Measurements from ENCODE around the gene PLEKHO1.

Gene PLEKHO1

DNA sequence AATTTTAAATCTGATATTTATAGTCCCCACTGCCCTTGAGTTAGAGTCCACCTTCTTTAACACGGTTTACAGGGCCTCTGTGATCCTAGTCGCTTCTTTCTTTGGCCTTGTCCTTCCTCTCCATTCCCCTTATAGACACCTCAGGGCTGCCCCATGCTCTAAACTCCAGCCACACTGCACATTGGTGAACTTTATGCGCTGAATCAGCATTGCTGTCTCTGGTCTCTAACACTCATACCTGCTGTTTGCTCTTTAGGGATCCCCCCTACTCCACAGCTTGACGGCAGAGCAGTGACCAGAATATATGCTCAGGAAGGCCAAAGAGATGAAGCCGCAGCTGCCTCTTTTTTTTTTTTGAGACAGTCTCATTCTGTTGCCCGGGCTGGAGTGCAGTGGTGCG, 30.2 kb downstream of the PLEKHO1 start:
- no peak for TF ChIP-seq EZH2phosphoT487 (IDR thresholded peaks at IDR 0.05; ENCODE audit: borderline replicate concordance, low read length)
- no peak for TF ChIP-seq CTCF (IDR thresholded peaks at IDR 0.05; ENCODE audit: low read depth, low read length, poor library complexity, severe bottlenecking)
- no peaks in the 10 kb centered on the region for H3F3A ChIP-seq (ENCODE audit: control insufficient read depth, insufficient read depth)
- no peaks in the 10 kb centered on the region for H4K20me1 ChIP-seq (ENCODE audit: control insufficient read depth, insufficient read depth, low read depth, low read length)
- H3K36me3 ChIP-seq (ENCODE audit: control insufficient read depth, low read length) = no peaks in the 10 kb centered on the region
- H3K27me3 ChIP-seq (ENCODE audit: control insufficient read depth, low read length) = no peaks in the 10 kb centered on the region
- no peak overlapping the region for H3K4me2 ChIP-seq (ENCODE audit: low read length)
- no peaks in the 10 kb centered on the region for H3K9me2 ChIP-seq (replicated peaks; ENCODE audit: control insufficient read depth, low read length)
- H3K4me3 ChIP-seq (ENCODE audit: low read length) = no peak overlapping the region
- no peaks in the 10 kb centered on the region for H3K4me1 ChIP-seq (ENCODE audit: control insufficient read depth, low read length)
- no peak overlapping the region for H3K27ac ChIP-seq (ENCODE audit: low read depth, low read length)
- no peaks in the 10 kb centered on the region for H3K9me3 ChIP-seq (ENCODE audit: control insufficient read depth, insufficient read depth, low read length)
- H3K79me2 ChIP-seq (ENCODE audit: control insufficient read depth, low read length) = no peaks in the 10 kb centered on the region

DNA sequence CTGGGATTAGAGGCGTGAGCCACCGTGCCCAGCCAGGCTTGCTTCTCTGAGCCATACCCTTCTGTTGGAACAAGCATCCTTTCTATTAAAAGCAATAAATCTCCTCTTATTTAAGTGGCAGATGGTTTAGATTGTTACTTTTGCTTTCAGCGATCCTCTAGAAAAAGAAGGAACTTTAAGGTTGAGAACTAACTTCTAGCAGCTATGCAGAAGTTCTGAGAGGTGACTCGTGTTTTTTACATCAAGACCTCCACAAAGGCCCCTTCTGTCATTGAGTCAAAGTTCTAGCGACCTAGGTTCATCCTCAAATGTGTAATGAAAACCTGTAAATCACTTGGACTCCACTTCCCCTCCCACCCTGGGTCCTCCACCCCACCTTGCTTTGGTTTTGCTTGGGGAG, 30.8 kb downstream of the PLEKHO1 start:
- H3F3A ChIP-seq (ENCODE audit: control insufficient read depth, insufficient read depth) = no peaks in the 10 kb centered on the region
- no peaks in the 10 kb centered on the region for H3K36me3 ChIP-seq (ENCODE audit: control insufficient read depth, low read length)
- H3K27ac ChIP-seq (ENCODE audit: low read depth, low read length) = no peak overlapping the region
- H3K9me3 ChIP-seq (ENCODE audit: control insufficient read depth, insufficient read depth, low read length) = no peaks in the 10 kb centered on the region
- H3K79me2 ChIP-seq (ENCODE audit: control insufficient read depth, low read length) = no peaks in the 10 kb centered on the region
- no peaks in the 10 kb centered on the region for H3K27me3 ChIP-seq (ENCODE audit: control insufficient read depth, low read length)
- no peak overlapping the region for H3K4me3 ChIP-seq (ENCODE audit: low read length)
- no peak overlapping the region for H3K4me2 ChIP-seq (ENCODE audit: low read length)
- H3K9me2 ChIP-seq (replicated peaks; ENCODE audit: control insufficient read depth, low read length) = no peaks in the 10 kb centered on the region
- no peaks in the 10 kb centered on the region for H3K4me1 ChIP-seq (ENCODE audit: control insufficient read depth, low read length)
- TF ChIP-seq CTCF (IDR thresholded peaks at IDR 0.05; ENCODE audit: low read depth, low read length, poor library complexity, severe bottlenecking) (no peak), EZH2phosphoT487 (IDR thresholded peaks at IDR 0.05; ENCODE audit: borderline replicate concordance, low read length) (no peak)
- H4K20me1 ChIP-seq (ENCODE audit: control insufficient read depth, insufficient read depth, low read depth, low read length) = no peaks in the 10 kb centered on the region

DNA sequence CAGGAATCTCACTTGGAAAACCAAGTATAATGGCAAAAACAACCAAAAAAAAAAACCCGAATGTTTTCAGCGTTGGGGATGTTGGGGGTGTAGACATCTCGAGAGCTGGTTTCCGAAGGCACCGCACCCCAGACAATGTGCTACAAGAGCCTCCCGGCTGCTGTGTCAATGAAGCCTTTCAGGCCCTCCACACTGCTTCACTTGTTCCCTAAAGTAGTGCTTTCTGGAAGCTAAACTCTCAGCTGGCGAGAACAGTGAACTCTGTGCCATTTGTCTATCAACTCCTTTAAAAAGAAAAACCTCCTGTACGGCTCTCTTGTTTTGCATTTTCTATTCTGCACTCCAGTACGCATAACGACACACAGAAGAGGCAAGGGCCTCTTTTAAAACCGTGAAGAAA, 32.5 kb downstream of the PLEKHO1 start:
- Histone ChIP-seq H3K4me2 (ENCODE audit: low read length) (no peak overlapping the region), H3K27ac (ENCODE audit: low read depth, low read length) (no peak overlapping the region), H3K79me2 (ENCODE audit: control insufficient read depth, low read length) (no peaks in the 10 kb centered on the region), H3F3A (ENCODE audit: control insufficient read depth, insufficient read depth) (0 out of 2 replicates have a peak, but pooled peaks cover 2% of the 10 kb centered on the region), H3K27me3 (ENCODE audit: control insufficient read depth, low read length) (no peaks in the 10 kb centered on the region), H3K4me3 (ENCODE audit: low read length) (no peak overlapping the region), H3K9me2 (replicated peaks; ENCODE audit: control insufficient read depth, low read length) (no peaks in the 10 kb centered on the region), H3K4me1 (ENCODE audit: control insufficient read depth, low read length) (peaks cover 5% of the 10 kb centered on the region), H4K20me1 (ENCODE audit: control insufficient read depth, insufficient read depth, low read depth, low read length) (no peaks in the 10 kb centered on the region), H3K9me3 (ENCODE audit: control insufficient read depth, insufficient read depth, low read length) (no peaks in the 10 kb centered on the region), H3K36me3 (ENCODE audit: control insufficient read depth, low read length) (no peaks in the 10 kb centered on the region)
- TF ChIP-seq EZH2phosphoT487 (IDR thresholded peaks at IDR 0.05; ENCODE audit: borderline replicate concordance, low read length) (no peak), CTCF (IDR thresholded peaks at IDR 0.05; ENCODE audit: low read depth, low read length, poor library complexity, severe bottlenecking) (no peak)
